ENCODE results near the gene S100A12.

DNA sequence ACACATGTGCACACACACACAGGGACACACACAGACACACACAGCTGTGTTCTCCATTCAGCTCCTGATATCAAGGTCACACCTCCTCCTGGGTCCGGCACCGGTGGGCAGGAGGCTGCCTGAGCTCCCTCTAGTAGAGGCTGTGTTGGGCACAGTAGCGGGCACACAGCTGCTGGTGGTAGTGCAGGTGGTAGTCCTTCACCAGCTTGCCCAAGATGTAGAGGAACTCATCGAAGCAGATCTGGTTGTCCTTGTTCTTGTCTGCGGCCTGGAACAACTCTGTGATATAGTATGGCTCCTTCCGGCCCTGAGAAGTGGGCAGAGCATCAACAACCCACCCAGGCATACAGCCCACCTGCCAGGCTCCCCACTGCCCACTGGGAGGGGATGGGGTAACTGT lies 21.0 kb upstream of the S100A12 start:
- TF ChIP-seq, protein P1, sequence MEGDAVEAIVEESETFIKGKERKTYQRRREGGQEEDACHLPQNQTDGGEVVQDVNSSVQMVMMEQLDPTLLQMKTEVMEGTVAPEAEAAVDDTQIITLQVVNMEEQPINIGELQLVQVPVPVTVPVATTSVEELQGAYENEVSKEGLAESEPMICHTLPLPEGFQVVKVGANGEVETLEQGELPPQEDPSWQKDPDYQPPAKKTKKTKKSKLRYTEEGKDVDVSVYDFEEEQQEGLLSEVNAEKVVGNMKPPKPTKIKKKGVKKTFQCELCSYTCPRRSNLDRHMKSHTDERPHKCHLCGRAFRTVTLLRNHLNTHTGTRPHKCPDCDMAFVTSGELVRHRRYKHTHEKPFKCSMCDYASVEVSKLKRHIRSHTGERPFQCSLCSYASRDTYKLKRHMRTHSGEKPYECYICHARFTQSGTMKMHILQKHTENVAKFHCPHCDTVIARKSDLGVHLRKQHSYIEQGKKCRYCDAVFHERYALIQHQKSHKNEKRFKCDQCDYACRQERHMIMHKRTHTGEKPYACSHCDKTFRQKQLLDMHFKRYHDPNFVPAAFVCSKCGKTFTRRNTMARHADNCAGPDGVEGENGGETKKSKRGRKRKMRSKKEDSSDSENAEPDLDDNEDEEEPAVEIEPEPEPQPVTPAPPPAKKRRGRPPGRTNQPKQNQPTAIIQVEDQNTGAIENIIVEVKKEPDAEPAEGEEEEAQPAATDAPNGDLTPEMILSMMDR (IDR thresholded peaks at IDR 0.05): no peak
- TF ChIP-seq YY1 (IDR thresholded peaks at IDR 0.05; ENCODE audit: low read depth) (no peak), ELF1 (IDR thresholded peaks at IDR 0.05) (no peak), RAD21 (IDR thresholded peaks at IDR 0.05; ENCODE audit: low read length) (no peak), TEAD4 (IDR thresholded peaks at IDR 0.05; ENCODE audit: borderline replicate concordance, insufficient read depth) (no peak), SIN3A (IDR thresholded peaks at IDR 0.05; ENCODE audit: borderline replicate concordance, low read depth, low read length) (no peak), RFX5 (IDR thresholded peaks at IDR 0.05; ENCODE audit: low read length) (no peak), JUND (IDR thresholded peaks at IDR 0.05) (no peak), CHD2 (IDR thresholded peaks at IDR 0.05; ENCODE audit: low read length, partially characterized antibody) (no peak), POLR2AphosphoS5 (IDR thresholded peaks at IDR 0.05; ENCODE audit: low read depth, low read length) (no peak), GABPA (IDR thresholded peaks at IDR 0.05; ENCODE audit: low read depth) (no peak), FOXM1 (IDR thresholded peaks at IDR 0.05; ENCODE audit: low read depth) (no peak), EZH2phosphoT487 (IDR thresholded peaks at IDR 0.05; ENCODE audit: borderline replicate concordance, low read depth) (no peak)

All from SK-N-SH (cell line).